ENCODE measurements around the gene ALDH3A1.

DNA sequence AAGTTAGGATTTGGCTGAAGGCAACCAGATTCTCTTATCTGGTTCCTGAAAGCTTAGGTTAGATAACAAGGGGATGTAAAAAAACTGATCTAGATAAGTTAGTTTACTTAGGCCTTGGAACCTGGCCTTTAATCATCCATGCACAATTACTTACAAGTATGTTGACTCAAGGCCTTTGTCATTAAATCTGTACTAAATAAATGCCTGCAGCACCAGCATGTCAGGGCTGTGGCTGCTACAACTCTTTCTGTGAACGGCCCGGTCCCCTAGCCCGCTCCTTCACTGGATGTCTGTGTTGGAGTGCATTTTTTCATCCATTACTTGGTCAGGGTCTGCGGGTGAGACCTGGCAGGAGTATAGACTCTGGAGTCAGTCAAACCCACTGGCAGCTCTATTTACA is 48.4 kb upstream of the ALDH3A1 start:
- no peak for TF ChIP-seq SMC3 (IDR thresholded peaks at IDR 0.05; ENCODE audit: borderline replicate concordance, low read length)
- TF ChIP-seq NFYA (IDR thresholded peaks at IDR 0.05; ENCODE audit: borderline replicate concordance, low read depth, low read length) = no peak
- TF ChIP-seq IKZF1 (conservative IDR thresholded peaks at IDR 0.05) = no peak
- no peak for TF ChIP-seq JUNB (IDR thresholded peaks at IDR 0.05)
- TF ChIP-seq GABPA (IDR thresholded peaks at IDR 0.05; ENCODE audit: low read depth) = no peak
- TF ChIP-seq, protein P1, sequence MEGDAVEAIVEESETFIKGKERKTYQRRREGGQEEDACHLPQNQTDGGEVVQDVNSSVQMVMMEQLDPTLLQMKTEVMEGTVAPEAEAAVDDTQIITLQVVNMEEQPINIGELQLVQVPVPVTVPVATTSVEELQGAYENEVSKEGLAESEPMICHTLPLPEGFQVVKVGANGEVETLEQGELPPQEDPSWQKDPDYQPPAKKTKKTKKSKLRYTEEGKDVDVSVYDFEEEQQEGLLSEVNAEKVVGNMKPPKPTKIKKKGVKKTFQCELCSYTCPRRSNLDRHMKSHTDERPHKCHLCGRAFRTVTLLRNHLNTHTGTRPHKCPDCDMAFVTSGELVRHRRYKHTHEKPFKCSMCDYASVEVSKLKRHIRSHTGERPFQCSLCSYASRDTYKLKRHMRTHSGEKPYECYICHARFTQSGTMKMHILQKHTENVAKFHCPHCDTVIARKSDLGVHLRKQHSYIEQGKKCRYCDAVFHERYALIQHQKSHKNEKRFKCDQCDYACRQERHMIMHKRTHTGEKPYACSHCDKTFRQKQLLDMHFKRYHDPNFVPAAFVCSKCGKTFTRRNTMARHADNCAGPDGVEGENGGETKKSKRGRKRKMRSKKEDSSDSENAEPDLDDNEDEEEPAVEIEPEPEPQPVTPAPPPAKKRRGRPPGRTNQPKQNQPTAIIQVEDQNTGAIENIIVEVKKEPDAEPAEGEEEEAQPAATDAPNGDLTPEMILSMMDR (IDR thresholded peaks at IDR 0.05 in 2 of 3, conservative IDR thresholded peaks at IDR 0.05 in 1 of 3; ENCODE audit: control insufficient read depth in 2 of 3, extremely low read depth in 1 of 3, insufficient read depth in 1 of 3, low read depth in 3 of 3, low read length in 3 of 3) = no peak
- TF ChIP-seq, protein P2, sequence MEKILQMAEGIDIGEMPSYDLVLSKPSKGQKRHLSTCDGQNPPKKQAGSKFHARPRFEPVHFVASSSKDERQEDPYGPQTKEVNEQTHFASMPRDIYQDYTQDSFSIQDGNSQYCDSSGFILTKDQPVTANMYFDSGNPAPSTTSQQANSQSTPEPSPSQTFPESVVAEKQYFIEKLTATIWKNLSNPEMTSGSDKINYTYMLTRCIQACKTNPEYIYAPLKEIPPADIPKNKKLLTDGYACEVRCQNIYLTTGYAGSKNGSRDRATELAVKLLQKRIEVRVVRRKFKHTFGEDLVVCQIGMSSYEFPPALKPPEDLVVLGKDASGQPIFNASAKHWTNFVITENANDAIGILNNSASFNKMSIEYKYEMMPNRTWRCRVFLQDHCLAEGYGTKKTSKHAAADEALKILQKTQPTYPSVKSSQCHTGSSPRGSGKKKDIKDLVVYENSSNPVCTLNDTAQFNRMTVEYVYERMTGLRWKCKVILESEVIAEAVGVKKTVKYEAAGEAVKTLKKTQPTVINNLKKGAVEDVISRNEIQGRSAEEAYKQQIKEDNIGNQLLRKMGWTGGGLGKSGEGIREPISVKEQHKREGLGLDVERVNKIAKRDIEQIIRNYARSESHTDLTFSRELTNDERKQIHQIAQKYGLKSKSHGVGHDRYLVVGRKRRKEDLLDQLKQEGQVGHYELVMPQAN (conservative IDR thresholded peaks at IDR 0.05) = no peak
- no peak for TF ChIP-seq NRF1 (conservative IDR thresholded peaks at IDR 0.05; ENCODE audit: low read depth, low read length)
- TF ChIP-seq CHD1 (IDR thresholded peaks at IDR 0.05; ENCODE audit: low read depth, low read length) = no peak

Measured in GM12878 (cell line).